Duodenal mucosa (tissue), 2 donors: ENCODE results near the gene CALN1.

Experiments
- H3K27ac ChIP-seq: one replicate; pipeline ENCODE4 v1.7.0; 2013; ENCODE audit warnings: low read depth, low read length
- H3K27me3 ChIP-seq, 2 donors: one replicate each; pipeline ENCODE4 v1.7.0; 2013; ENCODE audit warnings: low read length in 2 of 2, control low read depth in 1 of 2; ENCODE audit not compliant: insufficient read depth in 2 of 2, control insufficient read depth in 1 of 2
- H3K36me3 ChIP-seq, 2 donors: one replicate each; pipeline ENCODE4 v1.7.0; 2013; ENCODE audit warnings: low read length in 2 of 2, control low read depth in 1 of 2; ENCODE audit not compliant: insufficient read depth in 2 of 2, control insufficient read depth in 1 of 2
- H3K4me1 ChIP-seq, 2 donors: one replicate each; pipeline ENCODE4 v1.7.0; 2013; ENCODE audit warnings: low read length in 2 of 2, control low read depth in 1 of 2; ENCODE audit not compliant: insufficient read depth in 2 of 2, control insufficient read depth in 1 of 2
- H3K4me3 ChIP-seq, 2 donors: one replicate each; pipeline ENCODE4 v1.7.0; 2013; ENCODE audit warnings: low read length in 2 of 2, low read depth in 1 of 2
- H3K9ac ChIP-seq, 2 donors: one replicate each; pipeline ENCODE4 v1.7.0; 2013; ENCODE audit warnings: low read length in 2 of 2, low read depth in 1 of 2
- H3K9me3 ChIP-seq, 2 donors: one replicate each; pipeline ENCODE4 v1.7.0; 2013; ENCODE audit warnings: low read length in 2 of 2, control low read depth in 1 of 2; ENCODE audit not compliant: control insufficient read depth in 1 of 2

CALN1 gene

DNA sequence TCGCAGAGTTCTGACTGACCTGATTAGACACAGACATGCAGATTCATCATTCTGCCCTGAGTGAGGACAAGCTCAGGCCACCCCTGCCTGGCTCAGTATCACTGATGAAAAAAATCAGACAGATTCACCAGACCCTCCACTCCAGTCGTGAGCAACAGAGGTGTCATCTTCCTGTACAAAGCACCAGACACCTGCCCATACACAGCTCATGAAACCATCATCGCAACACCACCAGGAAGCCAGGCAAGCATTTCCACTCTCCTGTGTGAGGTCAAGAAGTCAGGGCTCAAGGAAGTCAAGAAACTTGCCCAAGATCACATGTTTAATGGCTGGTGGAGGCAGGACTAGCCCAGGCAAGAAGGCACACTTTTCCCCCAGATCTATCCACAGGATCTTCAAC is 163.0 kb downstream of the CALN1 start:
- Histone ChIP-seq H3K9me3 (peaks cover 0 to 6% of the 10 kb centered on the region in 2 donors), H3K4me3 (no peak overlapping the region), H3K9ac (no peak overlapping the region), H3K36me3 (no peaks in the 10 kb centered on the region), H3K27me3 (no peaks in the 10 kb centered on the region), H3K27ac (no peak overlapping the region), H3K4me1 (no peaks in the 10 kb centered on the region)

DNA sequence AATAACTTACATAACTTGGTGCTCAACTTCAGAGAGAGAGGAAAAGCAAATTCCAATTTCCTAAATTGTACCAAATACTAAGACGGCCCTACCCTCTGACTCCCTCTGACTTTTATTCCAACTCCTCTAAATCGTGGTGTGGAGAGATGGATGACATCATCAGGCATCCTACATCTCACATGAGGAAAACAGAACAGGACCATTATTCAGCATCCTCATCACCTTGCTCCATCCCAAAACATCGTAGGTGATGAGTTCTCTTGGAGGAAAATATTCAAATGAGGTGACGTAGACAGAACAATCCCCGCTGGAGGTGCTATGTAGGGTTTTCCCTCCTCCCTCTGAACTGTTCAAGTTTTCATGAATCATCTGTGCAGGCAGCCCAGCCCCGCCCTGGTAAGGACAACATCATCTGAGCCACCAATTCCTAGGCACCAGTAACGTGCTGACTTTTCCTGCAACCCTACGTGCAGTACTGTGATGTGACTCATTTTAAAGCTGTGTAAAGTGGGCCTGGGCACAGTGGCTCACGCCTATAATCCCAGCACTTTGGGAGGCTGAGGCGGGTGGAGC is 167.2 kb downstream of the CALN1 start:
- H3K36me3 ChIP-seq: no peaks in the 10 kb centered on the region
- no peak overlapping the region for H3K4me3 ChIP-seq

DNA sequence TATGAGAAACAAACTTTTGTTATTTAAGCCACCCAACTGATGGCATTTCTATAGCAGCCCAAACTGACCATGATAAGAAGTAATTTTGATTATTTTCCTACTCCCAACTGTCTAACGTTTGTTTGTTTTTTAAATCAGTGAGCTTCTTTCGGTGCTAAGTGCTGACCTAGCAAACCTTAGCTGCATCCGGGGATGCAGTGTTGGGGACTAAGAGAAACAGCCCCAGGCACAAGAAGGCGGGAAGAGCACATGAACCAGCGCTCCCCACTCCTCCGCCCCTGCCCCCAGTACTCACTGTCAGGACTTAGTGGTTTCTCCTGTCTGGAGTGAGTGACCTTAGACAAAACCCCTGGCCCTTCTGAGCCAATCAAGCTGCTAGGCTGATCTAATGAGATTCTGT is 168.8 kb downstream of the CALN1 start:
- H3K9me3 ChIP-seq: peaks cover 2 to 6% of the 10 kb centered on the region in 2 donors
- H3K27ac ChIP-seq: no peak overlapping the region
- no peak overlapping the region for H3K9ac ChIP-seq
- H3K4me3 ChIP-seq: no peak overlapping the region
- no peaks in the 10 kb centered on the region for H3K4me1 ChIP-seq
- H3K36me3 ChIP-seq: no peaks in the 10 kb centered on the region
- no peaks in the 10 kb centered on the region for H3K27me3 ChIP-seq

More for the DNA sequence above, 167.2 kb downstream of the CALN1 start:
- Histone ChIP-seq H3K9ac (no peak overlapping the region), H3K9me3 (peaks cover 2 to 6% of the 10 kb centered on the region in 2 donors), H3K4me1 (no peaks in the 10 kb centered on the region), H3K27ac (no peak overlapping the region), H3K27me3 (no peaks in the 10 kb centered on the region)

DNA sequence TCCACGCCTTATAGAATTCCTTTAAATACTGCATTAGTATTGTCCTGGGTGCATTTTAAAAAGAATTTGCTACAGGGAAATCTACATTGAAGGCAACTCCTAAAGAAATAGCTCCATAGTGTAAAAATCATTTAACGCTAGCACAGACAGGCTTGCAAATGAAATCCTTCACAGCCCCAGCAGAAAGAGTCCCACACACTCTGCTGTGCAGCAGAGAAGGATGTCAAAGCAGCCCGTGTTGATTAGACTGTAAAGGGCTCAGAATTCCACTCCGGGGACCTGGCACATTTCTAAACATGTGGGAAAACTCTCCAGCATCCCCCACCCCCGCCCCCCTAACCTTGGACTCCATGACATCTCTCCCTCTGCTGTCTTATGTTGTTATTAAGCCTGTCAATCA is 176.8 kb downstream of the CALN1 start:
- Histone ChIP-seq H3K4me1 (no peaks in the 10 kb centered on the region), H3K27ac (no peak overlapping the region), H3K36me3 (no peaks in the 10 kb centered on the region), H3K9ac (no peak overlapping the region), H3K27me3 (no peaks in the 10 kb centered on the region), H3K4me3 (no peak overlapping the region), H3K9me3 (peaks cover 0 to 9% of the 10 kb centered on the region in 2 donors)

DNA sequence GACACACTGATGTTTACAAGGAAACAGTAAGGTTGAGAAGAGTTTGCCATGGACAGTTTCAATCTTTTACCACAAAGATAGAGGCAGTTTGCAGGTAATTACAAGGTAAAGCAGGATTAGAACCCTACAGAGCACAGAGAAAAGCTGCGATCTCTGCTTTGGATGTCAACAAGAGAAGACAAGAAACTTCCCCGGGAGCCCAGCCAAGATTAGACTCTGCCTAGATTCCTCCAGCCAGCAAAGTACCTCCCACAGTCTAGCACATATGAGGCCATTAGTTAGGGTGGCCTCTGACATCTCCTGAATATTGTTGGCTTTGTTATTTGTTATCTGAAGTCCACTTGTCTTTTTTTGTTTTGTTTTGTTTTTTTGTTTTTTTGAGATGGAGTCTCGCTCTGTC is 178.1 kb downstream of the CALN1 start:
- H3K9me3 ChIP-seq: peaks cover 0 to 9% of the 10 kb centered on the region in 2 donors

DNA sequence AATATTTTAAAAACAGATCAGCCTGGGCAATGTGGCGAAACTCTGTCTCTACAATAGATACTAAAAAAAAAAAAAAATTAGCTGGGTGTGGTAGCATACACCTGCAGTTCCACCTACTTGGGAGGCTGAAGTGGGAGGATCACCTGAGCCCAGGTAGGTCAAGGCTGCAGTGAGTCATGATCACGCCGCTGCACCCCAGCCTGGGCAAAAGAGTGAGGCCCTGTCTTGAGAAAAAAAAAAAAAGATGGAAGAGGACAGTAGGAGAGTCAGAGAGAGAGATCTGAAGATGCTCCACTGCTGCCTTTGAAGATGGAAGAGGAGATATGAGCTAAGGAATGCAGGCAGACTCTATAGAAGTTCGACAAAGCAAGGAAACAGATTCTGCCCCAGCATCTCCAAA is 181.9 kb downstream of the CALN1 start:
- Histone ChIP-seq H3K27me3 (no peaks in the 10 kb centered on the region), H3K9me3 (peaks cover 9% of the 10 kb centered on the region in 2 donors), H3K4me3 (no peak overlapping the region), H3K4me1 (no peaks in the 10 kb centered on the region), H3K27ac (no peak overlapping the region), H3K36me3 (no peaks in the 10 kb centered on the region), H3K9ac (no peak overlapping the region)

More for the DNA sequence above, 178.1 kb downstream of the CALN1 start:
- Histone ChIP-seq H3K27me3 (no peaks in the 10 kb centered on the region), H3K36me3 (no peaks in the 10 kb centered on the region), H3K4me1 (no peaks in the 10 kb centered on the region), H3K27ac (no peak overlapping the region), H3K9ac (no peak overlapping the region), H3K4me3 (no peak overlapping the region)

DNA sequence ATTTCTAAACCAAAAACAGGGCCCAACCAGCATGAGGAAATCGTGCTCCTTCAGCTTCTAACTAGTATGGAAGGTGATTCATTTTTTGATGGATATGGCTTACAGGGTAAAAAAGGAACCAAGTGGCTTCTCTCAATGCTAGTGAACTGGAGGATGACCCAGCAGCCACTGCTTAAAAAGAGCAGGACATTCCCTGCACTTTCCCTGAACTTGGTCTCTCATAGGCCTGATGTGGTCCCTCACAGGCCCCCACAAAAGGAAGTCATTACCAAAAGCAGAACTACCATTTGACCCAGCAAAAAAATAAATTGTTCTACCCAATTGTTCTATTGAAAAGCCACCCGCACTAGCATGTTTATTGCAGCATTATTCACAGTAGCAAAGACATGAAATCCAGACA is 188.8 kb downstream of the CALN1 start:
- Histone ChIP-seq H3K4me3 (no peak overlapping the region), H3K27ac (no peak overlapping the region), H3K27me3 (no peaks in the 10 kb centered on the region), H3K36me3 (no peaks in the 10 kb centered on the region), H3K9ac (no peak overlapping the region), H3K4me1 (no peaks in the 10 kb centered on the region), H3K9me3 (peaks cover 17 to 26% of the 10 kb centered on the region in 2 donors)

DNA sequence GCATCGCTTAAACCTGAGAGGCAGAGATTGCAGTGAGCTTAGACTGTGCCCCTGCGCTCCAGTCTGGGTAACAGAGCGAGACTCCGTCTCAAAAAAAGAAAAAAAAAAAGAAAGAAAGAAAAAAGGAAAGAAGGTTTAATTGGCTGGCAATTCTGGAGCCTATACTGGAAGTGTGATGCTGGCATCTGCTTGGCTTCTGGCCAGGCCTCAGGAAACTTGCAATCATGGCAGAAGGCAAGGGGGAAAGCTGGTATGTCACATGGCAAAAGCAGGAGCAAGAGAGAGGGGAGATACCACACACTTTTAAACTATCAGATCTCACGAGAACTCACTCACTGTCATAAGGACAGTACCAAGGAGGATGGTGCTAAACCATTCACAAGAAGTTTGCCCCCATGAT is 190.0 kb downstream of the CALN1 start:
- no peak overlapping the region for H3K4me3 ChIP-seq
- H3K36me3 ChIP-seq: no peaks in the 10 kb centered on the region
- H3K9ac ChIP-seq: no peak overlapping the region
- no peak overlapping the region for H3K27ac ChIP-seq
- peaks cover 14 to 22% of the 10 kb centered on the region in 2 donors for H3K9me3 ChIP-seq
- H3K27me3 ChIP-seq: no peaks in the 10 kb centered on the region
- no peaks in the 10 kb centered on the region for H3K4me1 ChIP-seq

DNA sequence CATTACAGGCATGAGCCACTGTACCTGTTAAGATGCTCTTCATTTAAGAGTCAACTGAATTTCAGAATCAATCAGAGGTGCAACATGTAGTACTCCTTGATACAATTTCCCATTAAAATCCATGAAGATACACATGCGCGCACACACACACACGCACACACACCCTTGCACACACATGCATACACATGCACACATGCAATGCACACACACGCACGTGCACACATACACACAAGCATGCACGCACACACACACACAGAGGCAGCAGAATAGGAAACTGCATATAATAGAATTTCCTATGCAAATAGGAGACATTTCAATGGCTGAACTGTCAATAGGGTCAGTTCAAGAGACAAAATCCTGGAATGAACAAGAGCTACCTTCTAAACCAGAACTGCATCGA is 192.6 kb downstream of the CALN1 start:
- Histone ChIP-seq H3K4me1 (no peaks in the 10 kb centered on the region), H3K4me3 (no peak overlapping the region), H3K36me3 (no peaks in the 10 kb centered on the region), H3K9me3 (peaks cover 8 to 19% of the 10 kb centered on the region in 2 donors), H3K9ac (no peak overlapping the region), H3K27me3 (no peaks in the 10 kb centered on the region), H3K27ac (no peak overlapping the region)

DNA sequence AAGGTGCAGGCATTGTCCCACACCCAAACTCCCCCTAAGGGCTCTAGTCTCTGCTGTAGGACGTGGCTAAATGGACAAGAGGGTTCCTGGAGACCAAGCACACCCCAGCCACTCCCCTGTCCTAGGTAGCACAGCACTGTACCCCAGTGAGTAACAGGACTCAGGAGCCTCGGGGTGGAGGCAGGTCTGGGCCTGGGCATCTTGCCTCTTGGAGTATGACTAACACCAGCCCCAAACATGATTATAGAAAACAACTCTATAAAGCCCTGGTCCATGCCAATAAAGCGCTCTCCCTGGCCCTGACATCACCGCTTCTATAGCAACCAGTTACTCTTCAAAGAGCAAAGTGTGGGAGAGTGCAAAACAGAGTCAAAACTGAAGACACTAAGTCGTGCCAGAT is 195.0 kb downstream of the CALN1 start:
- Histone ChIP-seq H3K27ac (no peak overlapping the region), H3K4me3 (no peak overlapping the region), H3K9ac (no peak overlapping the region), H3K4me1 (no peaks in the 10 kb centered on the region), H3K27me3 (no peaks in the 10 kb centered on the region), H3K36me3 (no peaks in the 10 kb centered on the region), H3K9me3 (peaks cover 8 to 9% of the 10 kb centered on the region in 2 donors)

DNA sequence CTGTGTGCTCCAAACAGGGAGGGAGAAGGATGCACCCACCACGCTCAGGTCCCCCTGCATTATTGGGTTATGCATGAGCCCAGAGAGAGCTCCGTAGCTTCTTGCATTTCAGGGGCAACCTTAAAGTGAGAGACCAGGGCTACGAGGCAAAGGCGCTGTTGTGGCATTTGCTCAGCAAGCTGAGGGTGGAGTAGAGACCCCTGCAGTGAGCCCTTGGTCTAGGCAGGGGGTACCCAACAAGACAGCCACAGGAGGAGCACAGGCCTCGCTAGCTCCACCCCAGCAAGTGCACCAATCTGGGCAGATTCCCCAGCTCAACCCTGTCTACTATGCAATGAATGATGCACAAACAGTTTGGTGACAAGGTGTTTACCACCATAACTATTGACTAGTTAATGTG is 198.4 kb downstream of the CALN1 start:
- H3K4me3 ChIP-seq: no peak overlapping the region
- H3K4me1 ChIP-seq: no peaks in the 10 kb centered on the region
- no peak overlapping the region for H3K9ac ChIP-seq
- H3K27me3 ChIP-seq: no peaks in the 10 kb centered on the region
- H3K36me3 ChIP-seq: no peaks in the 10 kb centered on the region
- H3K27ac ChIP-seq: no peak overlapping the region
- peaks cover 0 to 13% of the 10 kb centered on the region in 2 donors for H3K9me3 ChIP-seq
